Activated gamma-delta T cell (primary cell): ENCODE measurements around the gene CCDC178.
"Not testable (repeated sequence)": the region's sequence is repeated elsewhere in the genome, so short reads cannot be mapped to it uniquely, and the experiment has no call there.

Source experiments
- DNase-seq: peaks from one replicate; lab custom pipeline; 2025; lab: John Stamatoyannopoulos, UW

CCDC178 gene

GRCh38 chr18:33356735-33357134 is 83.8 kb downstream of the CCDC178 start:
- no peak for DNase-seq

DNA sequence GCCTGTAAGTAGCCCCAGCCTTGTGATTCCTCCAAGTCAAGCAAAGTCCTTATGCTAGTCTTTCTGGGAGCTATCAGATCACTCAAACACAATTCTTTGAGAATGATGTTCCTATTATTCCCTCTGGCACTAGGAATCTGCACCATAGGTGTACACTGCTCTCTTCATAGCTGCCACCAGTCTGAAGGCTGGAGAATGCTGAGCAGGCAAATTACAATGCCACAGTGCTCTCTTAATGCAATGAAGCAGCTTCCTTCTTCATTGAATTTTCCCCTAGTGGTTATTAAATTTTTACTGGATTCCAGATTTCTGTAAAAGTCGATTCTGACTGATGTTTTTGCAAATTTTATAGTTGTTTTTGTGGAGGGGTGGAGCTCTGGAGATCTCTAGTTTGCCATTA is 84.8 kb downstream of the CCDC178 start:
- DNase-seq: no peak

GRCh38 chr18:33355263-33355662 is 85.3 kb downstream of the CCDC178 start:
- DNase-seq: no peak

DNA sequence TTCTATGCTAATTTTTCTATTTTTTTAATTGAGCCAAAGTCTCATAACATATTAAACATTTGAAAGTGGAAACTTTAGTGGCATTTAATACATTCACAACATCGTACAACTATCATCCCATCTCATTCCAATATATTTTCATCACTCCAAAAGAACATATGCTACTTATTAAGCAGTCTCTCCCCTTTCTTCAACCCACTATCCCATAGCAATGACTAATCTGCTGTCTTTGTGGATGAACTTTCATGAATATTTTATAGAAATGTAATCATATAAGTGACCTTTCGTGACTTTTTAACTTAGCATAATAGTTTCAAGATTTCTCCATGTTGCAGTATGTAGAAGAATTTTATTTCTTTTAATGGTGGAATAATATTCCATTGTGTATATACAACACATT is 90.3 kb downstream of the CCDC178 start:
- no peak for DNase-seq

GRCh38 chr18:33339733-33340132 is 100.8 kb downstream of the CCDC178 start:
- not testable (repeated sequence) for DNase-seq

DNA sequence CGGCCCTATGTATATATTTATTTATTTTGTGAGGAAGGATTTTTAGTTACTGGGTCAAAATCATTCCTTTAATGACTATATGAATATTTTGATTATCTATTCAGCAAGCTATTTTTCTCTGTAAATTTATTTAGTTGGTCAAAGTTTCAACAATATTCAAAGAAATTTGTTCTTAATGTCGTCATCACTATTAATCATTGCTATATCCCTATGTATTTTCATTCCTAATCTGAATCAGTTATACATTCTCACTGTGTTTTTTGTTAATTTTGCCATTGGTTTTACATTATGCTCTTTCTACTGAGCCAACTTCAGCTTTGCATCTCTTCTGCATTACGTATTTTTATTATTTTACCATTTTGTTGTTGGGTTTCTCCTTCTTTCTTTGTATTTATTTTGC is 105.7 kb downstream of the CCDC178 start:
- DNase-seq: no peak

- DNase-seq: no peak
Measured at GRCh38 chr18:33330711-33331110, 109.8 kb downstream of the CCDC178 start.

DNA sequence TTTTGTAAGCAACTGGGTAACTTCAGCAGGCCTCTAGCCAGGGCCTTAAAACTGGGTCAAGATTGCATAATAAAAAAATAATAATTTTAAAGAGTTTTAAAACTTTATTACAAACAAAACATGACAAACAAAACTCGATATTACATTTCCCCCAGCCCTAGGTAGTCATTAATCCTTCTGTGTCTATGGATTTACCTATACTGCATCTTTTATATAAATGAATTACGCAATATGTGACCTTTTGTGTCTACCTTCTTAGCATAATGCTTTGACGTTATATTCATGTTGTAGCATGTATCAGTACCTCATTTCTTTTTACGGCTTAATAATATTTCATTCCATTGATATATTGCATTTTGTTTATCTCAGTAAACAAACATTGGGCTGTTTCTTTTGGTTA is 113.5 kb downstream of the CCDC178 start:
- no peak for DNase-seq

- no peak for DNase-seq
Measured at GRCh38 chr18:33317640-33318039, 122.9 kb downstream of the CCDC178 start.

GRCh38 chr18:33316146-33316587 is 124.4 kb downstream of the CCDC178 start:
- peak; percentile 4 for DNase-seq

DNA sequence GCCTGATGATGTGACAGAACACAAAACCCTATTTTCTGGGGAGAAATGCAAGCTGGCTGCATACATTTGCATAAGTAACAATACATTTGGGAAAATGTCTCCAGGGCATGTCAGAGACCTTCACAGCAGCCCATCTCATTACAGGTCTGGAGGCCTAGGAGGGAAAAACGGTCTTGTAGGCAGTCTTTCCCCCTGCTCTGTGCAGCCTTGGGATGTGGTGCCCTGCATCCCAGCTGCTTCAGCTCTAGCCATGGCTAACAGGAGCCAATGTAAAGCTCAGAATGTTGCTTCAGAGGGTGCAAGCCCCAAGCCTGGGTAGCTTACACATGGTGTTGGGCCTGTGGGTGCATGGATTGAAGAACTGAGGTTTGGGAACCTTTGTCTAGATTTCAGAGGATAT is 133.0 kb downstream of the CCDC178 start:
- DNase-seq: no peak

DNA sequence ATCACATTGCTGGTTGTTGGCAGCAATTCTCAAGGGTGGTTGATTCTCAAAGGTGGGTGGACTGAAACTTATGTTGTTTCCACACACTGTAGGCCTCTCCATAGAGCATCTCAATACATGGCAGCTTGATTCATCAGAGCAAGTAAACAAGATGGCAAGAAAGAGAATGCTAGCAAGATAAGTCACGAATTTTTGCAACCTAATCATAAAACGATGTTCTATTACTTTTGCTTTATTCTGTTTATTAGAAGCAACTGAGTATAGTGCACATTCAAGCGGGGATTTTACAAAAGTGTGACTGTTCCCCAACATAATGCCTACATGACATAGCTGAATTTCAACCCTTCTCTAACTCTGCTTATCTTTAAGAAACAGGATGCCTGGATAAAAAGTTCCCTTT is 136.2 kb downstream of the CCDC178 start:
- no peak for DNase-seq

GRCh38 chr18:33291539-33291938 is 149.0 kb downstream of the CCDC178 start:
- no peak for DNase-seq

GRCh38 chr18:33288082-33288716 is 152.3 kb downstream of the CCDC178 start:
- no peak for DNase-seq

- no peak for DNase-seq
Measured at GRCh38 chr18:33282709-33283333, 157.7 kb downstream of the CCDC178 start.

DNA sequence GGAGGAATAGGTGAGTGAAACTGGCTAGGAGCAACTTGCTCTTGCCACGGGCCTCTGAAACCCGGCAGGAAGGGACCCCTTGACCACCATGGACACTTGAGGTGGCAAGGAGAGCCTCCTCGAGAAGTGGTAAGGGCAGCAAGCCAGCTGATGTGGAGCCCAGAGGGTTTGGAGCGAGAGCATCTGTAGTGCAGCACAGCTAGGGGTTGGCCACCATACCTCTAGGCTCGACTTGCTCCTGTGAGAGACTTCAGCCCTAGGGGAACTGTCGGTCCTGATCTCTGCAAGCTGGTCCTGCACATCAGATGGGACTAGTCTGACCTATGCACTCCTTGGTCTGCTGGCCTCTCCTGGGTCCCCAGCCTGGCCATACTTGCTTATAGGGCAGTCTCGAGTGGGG is 158.4 kb downstream of the CCDC178 start:
- DNase-seq: no peak

GRCh38 chr18:33277431-33277830 is 163.1 kb downstream of the CCDC178 start:
- DNase-seq: no peak

GRCh38 chr18:33275843-33276242 is 164.7 kb downstream of the CCDC178 start:
- no peak for DNase-seq

DNA sequence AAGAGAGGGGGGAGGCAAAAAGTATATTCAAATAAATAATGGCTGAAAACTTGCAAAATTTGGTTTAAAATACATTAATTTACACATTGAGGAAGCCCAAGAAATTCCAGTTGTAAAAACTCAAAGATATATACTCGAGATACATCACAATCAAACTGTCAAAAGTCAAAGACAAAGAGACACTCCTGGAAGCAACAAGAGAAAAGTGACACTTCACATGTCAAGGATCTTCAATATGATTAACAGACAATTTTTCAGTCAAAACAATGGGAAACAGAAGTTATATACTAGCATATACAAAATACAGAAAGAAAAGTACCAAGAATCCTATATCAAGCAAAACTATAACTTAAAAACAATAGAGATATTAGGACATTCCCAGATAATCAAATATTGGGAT is 170.2 kb downstream of the CCDC178 start:
- DNase-seq: no peak

DNA sequence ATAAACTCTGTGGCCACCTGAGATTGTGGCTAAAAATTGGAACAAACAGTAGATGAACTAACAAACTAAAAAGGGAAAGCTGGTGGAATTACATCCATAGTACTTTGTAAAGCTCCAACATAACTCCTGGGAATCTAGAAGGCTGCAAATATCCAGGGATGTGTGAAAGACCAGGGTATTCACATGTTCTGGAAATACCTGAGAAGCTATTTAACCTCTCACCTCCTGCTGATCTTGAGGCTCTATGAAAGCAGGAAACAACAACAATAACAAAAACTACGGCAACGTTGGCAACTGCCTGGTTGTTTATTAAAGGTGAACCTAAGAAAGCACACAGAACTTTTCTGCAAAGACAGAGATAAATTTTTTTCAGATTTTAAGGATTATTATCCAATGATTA is 171.3 kb downstream of the CCDC178 start:
- no peak for DNase-seq

DNA sequence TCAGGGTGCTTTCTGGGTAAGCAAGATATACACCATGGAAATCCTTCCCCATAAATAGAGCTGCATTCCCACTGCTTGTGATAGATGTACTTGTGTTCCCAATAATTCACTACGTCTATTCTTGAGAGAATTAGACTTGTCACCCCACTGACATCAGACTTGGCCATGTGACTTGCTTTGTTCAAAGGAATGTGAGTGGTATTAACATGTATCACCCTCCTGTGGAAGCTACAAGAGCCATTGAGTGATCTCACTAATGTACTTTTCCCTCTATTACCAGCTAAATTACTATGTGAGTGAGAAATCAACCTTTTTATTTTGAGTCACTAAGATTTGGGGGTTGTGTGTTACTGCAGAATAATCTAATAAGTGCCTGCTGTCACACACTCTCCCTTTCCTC is 176.0 kb downstream of the CCDC178 start:
- no peak for DNase-seq

- no peak for DNase-seq
Measured at GRCh38 chr18:33239298-33239697, 201.2 kb downstream of the CCDC178 start.

- DNase-seq: no peak
Measured at GRCh38 chr18:33232318-33232626, 208.2 kb downstream of the CCDC178 start.
